HepG2 (cell line): ENCODE measurements around the gene SIVA1. TPM values are rescaled to one million over a fixed set of nuclear protein-coding genes. Genes with fewer than 3 reads are reported as not detected.

Experiments
- CC2D1A ChIP-seq: sonication (generic); formaldehyde crosslinking; IDR thresholded peaks from 2 replicates; pipeline ENCODE4 v1.8.1; 2023; ENCODE audit warnings: mild to moderate bottlenecking, missing genetic modification reagents
- IKZF1 ChIP-seq: fragments of 450-650 bp; IDR thresholded peaks from 2 replicates; pipeline ENCODE4 v1.7.1; 2016
- KLF16 ChIP-seq, 2 experiments: sonication (generic) in 1 of 2; formaldehyde crosslinking in 1 of 2; IDR thresholded peaks; 2 replicates each; pipeline versions ENCODE4 v1.6.1 to v1.8.0; 2016 to 2023; ENCODE audit warnings: missing genetic modification reagents in 2 of 2, missing compliant biosample characterization in 1 of 2
- MZF1 ChIP-seq: sonication (generic); formaldehyde crosslinking; IDR thresholded peaks from 2 replicates; pipeline ENCODE4 v1.8.1; 2023; ENCODE audit warnings: mild to moderate bottlenecking, missing genetic modification reagents, borderline replicate concordance
- STAG1 ChIP-seq: sonication (generic); formaldehyde crosslinking; IDR thresholded peaks from 2 replicates; pipeline ENCODE4 v1.4.0; 2020; ENCODE audit warnings: missing genetic modification reagents
- THYN1 ChIP-seq: sonication (generic); formaldehyde crosslinking; IDR thresholded peaks from 2 replicates; pipeline ENCODE4 v1.8.1; 2023; ENCODE audit warnings: low read depth, mild to moderate bottlenecking, moderate library complexity, missing genetic modification reagents, borderline replicate concordance
- ZBTB42 ChIP-seq: sonication (generic); formaldehyde crosslinking; IDR thresholded peaks from 2 replicates; pipeline ENCODE4 v1.5.0; 2020; ENCODE audit warnings: mild to moderate bottlenecking, missing genetic modification reagents
- ZC3H4 ChIP-seq: sonication (generic); formaldehyde crosslinking; IDR thresholded peaks from 2 replicates; pipeline ENCODE4 v1.4.0; 2020; ENCODE audit warnings: missing genetic modification reagents, borderline replicate concordance
- ZNF547 ChIP-seq: sonication (generic); formaldehyde crosslinking; IDR thresholded peaks from 2 replicates; pipeline ENCODE4 v1.5.1; 2020; ENCODE audit warnings: mild to moderate bottlenecking, missing genetic modification reagents
- ZNF569 ChIP-seq: sonication (generic); formaldehyde crosslinking; IDR thresholded peaks from 2 replicates; pipeline ENCODE4 v1.5.0; 2020; ENCODE audit warnings: mild to moderate bottlenecking, missing genetic modification reagents, moderate library complexity, borderline replicate concordance
- ZNF674 ChIP-seq: sonication (generic); formaldehyde crosslinking; IDR thresholded peaks from 2 replicates; pipeline ENCODE4 v1.5.0; 2020; ENCODE audit warnings: low read depth, mild to moderate bottlenecking, missing genetic modification reagents
- ZNF749 ChIP-seq: sonication (generic); formaldehyde crosslinking; IDR thresholded peaks from 2 replicates; pipeline ENCODE4 v1.8.0; 2022; ENCODE audit warnings: mild to moderate bottlenecking, missing genetic modification reagents, moderate library complexity, borderline replicate concordance
- ZSCAN9 ChIP-seq: IDR thresholded peaks from 2 replicates; pipeline ENCODE4 v1.6.1; 2016; ENCODE audit warnings: borderline replicate concordance
- polyA plus RNA-seq, 8 experiments: library from polyadenylated mRNA; depleted of rRNA in 3 of 8; stranded (reverse) in 7 of 8; unstranded in 1 of 8; fragments of >200 nt; fragmentation: Illumina TruSeq in 4 of 8; extraction: Trizol in 4 of 8; gene quantifications; 2 replicates each; pipeline versions ENCODE4 v1.2.1 to v1.2.3, GENCODE V29; 2011 to 2016; ENCODE audit warnings: low read depth in 4 of 8, missing spikeins in 1 of 8, mixed read lengths in 1 of 8; ENCODE audit not compliant: insufficient read depth in 1 of 8
- total RNA-seq, 5 experiments: library from RNA; depleted of rRNA; stranded (reverse); fragments of >200 nt; fragmentation: Illumina TruSeq; extraction: Trizol; gene quantifications; 2 replicates each; pipeline ENCODE4 v1.2.3, GENCODE V29; 2016; ENCODE audit warnings: low read depth in 1 of 5
- TF ChIP-seq, protein P1 (sequence below): sonication (generic); formaldehyde crosslinking; conservative IDR thresholded peaks from 2 replicates; pipeline ENCODE4 v1.4.0; 2020; ENCODE audit warnings: missing genetic modification reagents
- TF ChIP-seq, protein P2 (sequence below): sonication (generic); formaldehyde crosslinking; IDR thresholded peaks from 2 replicates; pipeline ENCODE4 v1.5.1; 2020; ENCODE audit warnings: missing genetic modification reagents, mild to moderate bottlenecking, borderline replicate concordance
- TF ChIP-seq, protein P3 (sequence below): sonication (generic); formaldehyde crosslinking; IDR thresholded peaks from 2 replicates; pipeline ENCODE4 v1.5.0; 2020; ENCODE audit warnings: mild to moderate bottlenecking, missing genetic modification reagents
- TF ChIP-seq, protein P4 (sequence below): sonication (generic); formaldehyde crosslinking; IDR thresholded peaks from 2 replicates; pipeline ENCODE4 v1.4.0; 2020; ENCODE audit warnings: low read depth, missing genetic modification reagents
- TF ChIP-seq, protein P5 (sequence below): sonication (generic); formaldehyde crosslinking; IDR thresholded peaks from 2 replicates; pipeline ENCODE4 v1.5.1; 2020; ENCODE audit warnings: missing genetic modification reagents, mild to moderate bottlenecking, borderline replicate concordance
- TF ChIP-seq, protein P6 (sequence below): IDR thresholded peaks from 2 replicates; pipeline ENCODE4 v1.6.1; 2016; ENCODE audit warnings: missing compliant biosample characterization, missing genetic modification reagents, borderline replicate concordance

SIVA1 gene
- total and polyA plus RNA-seq, 2 of the 13 experiments (the other 11 are each of a cell fraction or from before 2014, with no cell fraction given), result 123 to 186 TPM

DNA sequence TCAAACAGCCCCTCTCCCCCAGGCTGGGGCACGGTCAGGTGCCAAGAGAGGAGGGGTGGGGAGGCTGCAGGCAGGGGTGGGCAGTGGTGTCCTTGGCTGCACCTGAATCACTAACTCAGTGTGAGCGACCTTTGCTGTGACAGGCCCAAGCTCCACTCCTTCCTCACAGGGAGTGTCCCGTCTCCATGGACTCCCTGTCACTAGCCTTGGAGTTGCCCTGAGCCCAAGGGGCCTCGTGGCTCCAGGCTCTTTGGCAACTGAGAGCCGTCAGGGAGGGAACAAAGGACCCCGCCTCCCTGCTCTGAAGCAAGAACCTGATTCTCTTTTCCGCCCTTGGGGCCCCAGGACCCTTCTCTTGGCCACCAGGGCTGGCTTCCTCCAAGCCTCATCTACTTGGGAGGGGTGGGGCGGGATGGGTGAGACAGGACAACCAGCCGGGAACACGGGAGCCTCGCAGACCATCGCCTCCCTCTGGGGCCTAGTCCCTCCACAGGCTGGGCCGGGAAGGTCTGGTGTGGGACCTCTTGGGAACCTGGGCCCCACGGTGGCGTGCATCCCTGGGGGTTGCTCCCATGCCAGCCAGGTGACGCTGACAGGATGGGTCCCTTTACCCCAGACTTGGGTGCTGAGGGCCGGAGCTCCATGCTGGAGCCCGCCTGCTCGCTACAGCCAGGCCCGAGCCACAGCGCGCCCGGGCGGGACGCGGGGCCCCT is 29.9 kb upstream of the SIVA1 start (continued):
- TF ChIP-seq ZNF749 (CRISPR knock-in tag) (no peak), STAG1 (no peak), CC2D1A (CRISPR knock-in tag) (no peak), ZSCAN9 (CRISPR knock-in tag) (no peak), ZNF547 (CRISPR knock-in tag) (no peak; the same call in 1 of the 2 replicates), ZNF569 (CRISPR knock-in tag) (no peak), MZF1 (CRISPR knock-in tag) (no peak), ZBTB42 (CRISPR knock-in tag) (no peak), IKZF1 (no peak), ZC3H4 (CRISPR knock-in tag) (no peak), ZNF674 (CRISPR knock-in tag) (no peak), THYN1 (CRISPR knock-in tag) (no peak), KLF16 (CRISPR knock-in tag; IDR thresholded peaks at IDR 0.05) (no peak)
- TF ChIP-seq, protein P1, sequence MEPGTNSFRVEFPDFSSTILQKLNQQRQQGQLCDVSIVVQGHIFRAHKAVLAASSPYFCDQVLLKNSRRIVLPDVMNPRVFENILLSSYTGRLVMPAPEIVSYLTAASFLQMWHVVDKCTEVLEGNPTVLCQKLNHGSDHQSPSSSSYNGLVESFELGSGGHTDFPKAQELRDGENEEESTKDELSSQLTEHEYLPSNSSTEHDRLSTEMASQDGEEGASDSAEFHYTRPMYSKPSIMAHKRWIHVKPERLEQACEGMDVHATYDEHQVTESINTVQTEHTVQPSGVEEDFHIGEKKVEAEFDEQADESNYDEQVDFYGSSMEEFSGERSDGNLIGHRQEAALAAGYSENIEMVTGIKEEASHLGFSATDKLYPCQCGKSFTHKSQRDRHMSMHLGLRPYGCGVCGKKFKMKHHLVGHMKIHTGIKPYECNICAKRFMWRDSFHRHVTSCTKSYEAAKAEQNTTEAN (CRISPR knock-in tag), result no peak
- TF ChIP-seq, protein P2, sequence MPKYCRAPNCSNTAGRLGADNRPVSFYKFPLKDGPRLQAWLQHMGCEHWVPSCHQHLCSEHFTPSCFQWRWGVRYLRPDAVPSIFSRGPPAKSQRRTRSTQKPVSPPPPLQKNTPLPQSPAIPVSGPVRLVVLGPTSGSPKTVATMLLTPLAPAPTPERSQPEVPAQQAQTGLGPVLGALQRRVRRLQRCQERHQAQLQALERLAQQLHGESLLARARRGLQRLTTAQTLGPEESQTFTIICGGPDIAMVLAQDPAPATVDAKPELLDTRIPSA (CRISPR knock-in tag), result no peak
- TF ChIP-seq, protein P3, sequence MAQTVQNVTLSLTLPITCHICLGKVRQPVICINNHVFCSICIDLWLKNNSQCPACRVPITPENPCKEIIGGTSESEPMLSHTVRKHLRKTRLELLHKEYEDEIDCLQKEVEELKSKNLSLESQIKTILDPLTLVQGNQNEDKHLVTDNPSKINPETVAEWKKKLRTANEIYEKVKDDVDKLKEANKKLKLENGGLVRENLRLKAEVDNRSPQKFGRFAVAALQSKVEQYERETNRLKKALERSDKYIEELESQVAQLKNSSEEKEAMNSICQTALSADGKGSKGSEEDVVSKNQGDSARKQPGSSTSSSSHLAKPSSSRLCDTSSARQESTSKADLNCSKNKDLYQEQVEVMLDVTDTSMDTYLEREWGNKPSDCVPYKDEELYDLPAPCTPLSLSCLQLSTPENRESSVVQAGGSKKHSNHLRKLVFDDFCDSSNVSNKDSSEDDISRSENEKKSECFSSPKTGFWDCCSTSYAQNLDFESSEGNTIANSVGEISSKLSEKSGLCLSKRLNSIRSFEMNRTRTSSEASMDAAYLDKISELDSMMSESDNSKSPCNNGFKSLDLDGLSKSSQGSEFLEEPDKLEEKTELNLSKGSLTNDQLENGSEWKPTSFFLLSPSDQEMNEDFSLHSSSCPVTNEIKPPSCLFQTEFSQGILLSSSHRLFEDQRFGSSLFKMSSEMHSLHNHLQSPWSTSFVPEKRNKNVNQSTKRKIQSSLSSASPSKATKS (CRISPR knock-in tag), result no peak
- TF ChIP-seq, protein P4, sequence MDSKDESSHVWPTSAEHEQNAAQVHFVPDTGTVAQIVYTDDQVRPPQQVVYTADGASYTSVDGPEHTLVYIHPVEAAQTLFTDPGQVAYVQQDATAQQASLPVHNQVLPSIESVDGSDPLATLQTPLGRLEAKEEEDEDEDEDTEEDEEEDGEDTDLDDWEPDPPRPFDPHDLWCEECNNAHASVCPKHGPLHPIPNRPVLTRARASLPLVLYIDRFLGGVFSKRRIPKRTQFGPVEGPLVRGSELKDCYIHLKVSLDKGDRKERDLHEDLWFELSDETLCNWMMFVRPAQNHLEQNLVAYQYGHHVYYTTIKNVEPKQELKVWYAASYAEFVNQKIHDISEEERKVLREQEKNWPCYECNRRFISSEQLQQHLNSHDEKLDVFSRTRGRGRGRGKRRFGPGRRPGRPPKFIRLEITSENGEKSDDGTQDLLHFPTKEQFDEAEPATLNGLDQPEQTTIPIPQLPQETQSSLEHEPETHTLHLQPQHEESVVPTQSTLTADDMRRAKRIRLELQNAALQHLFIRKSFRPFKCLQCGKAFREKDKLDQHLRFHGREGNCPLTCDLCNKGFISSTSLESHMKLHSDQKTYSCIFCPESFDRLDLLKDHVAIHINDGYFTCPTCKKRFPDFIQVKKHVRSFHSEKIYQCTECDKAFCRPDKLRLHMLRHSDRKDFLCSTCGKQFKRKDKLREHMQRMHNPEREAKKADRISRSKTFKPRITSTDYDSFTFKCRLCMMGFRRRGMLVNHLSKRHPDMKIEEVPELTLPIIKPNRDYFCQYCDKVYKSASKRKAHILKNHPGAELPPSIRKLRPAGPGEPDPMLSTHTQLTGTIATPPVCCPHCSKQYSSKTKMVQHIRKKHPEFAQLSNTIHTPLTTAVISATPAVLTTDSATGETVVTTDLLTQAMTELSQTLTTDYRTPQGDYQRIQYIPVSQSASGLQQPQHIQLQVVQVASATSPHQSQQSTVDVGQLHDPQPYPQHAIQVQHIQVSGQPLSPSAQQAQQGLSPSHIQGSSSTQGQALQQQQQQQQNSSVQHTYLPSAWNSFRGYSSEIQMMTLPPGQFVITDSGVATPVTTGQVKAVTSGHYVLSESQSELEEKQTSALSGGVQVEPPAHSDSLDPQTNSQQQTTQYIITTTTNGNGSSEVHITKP (CRISPR knock-in tag), result no peak
- TF ChIP-seq, protein P5, sequence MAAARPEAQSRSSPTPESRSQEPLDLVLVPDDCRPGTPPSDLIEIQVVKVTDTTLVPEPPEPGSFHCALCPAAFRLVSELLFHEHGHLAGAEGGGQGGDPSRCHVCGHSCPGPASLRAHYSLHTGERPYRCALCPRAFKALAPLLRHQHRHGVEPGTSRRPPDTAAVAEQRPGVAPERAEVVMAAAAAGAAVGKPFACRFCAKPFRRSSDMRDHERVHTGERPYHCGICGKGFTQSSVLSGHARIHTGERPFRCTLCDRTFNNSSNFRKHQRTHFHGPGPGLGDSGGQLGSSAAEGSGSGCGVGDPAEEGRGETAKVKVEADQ (CRISPR knock-in tag), result no peak
- TF ChIP-seq, protein P6, sequence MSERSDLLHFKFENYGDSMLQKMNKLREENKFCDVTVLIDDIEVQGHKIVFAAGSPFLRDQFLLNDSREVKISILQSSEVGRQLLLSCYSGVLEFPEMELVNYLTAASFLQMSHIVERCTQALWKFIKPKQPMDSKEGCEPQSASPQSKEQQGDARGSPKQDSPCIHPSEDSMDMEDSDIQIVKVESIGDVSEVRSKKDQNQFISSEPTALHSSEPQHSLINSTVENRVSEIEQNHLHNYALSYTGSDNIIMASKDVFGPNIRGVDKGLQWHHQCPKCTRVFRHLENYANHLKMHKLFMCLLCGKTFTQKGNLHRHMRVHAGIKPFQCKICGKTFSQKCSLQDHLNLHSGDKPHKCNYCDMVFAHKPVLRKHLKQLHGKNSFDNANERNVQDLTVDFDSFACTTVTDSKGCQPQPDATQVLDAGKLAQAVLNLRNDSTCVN (CRISPR knock-in tag), result no peak
